Testis (tissue), 2 donors: ENCODE data around the gene LMCD1.

Experiments used
- CTCF ChIP-seq, 3 experiments: fragments of 450-650 bp in 2 of 3; fragments of 200-600 bp in 1 of 3; sonication (generic) in 1 of 3; IDR thresholded peaks; one replicate each; pipeline ENCODE4 v1.5.1; 2016 to 2019; ENCODE audit warnings: antibody characterized with exemption in 3 of 3, mild to moderate bottlenecking in 2 of 3, moderate library complexity in 1 of 3
- POLR2A ChIP-seq: fragments of 450-650 bp; IDR thresholded peaks from one replicate; pipeline ENCODE4 v1.6.1; 2017; ENCODE audit warnings: antibody characterized with exemption, mild to moderate bottlenecking, moderate library complexity

GRCh38 chr3:8501371-8502131 is at the start of gene LMCD1:
- TF ChIP-seq POLR2A: no peak
- TF ChIP-seq CTCF (IDR thresholded peaks at IDR 0.05): peak in 1 of 3 experiments; percentile 5
